Ectodermal cell (in vitro differentiated cells): ENCODE results near the gene ING3.
A peak's percentile ranks its signal among the peaks of the same experiment; 100 is the strongest.

Source experiments
- H3K27ac ChIP-seq: 2 replicates; pipeline ENCODE4 v1.7.0; 2013; ENCODE audit warnings: mild to moderate bottlenecking, low read depth, low read length; ENCODE audit not compliant: insufficient read depth, poor library complexity, severe bottlenecking
- H3K27me3 ChIP-seq: 2 replicates; pipeline ENCODE4 v1.7.0; 2013; ENCODE audit warnings: mild to moderate bottlenecking, low read length; ENCODE audit not compliant: insufficient read depth, control insufficient read depth, poor library complexity, severe bottlenecking
- H3K36me3 ChIP-seq: one replicate; pipeline ENCODE4 v1.7.0; 2013; ENCODE audit warnings: low read length; ENCODE audit not compliant: control insufficient read depth, insufficient read depth
- H3K4me1 ChIP-seq: one replicate; pipeline ENCODE4 v1.7.0; 2013; ENCODE audit warnings: low read length; ENCODE audit not compliant: control insufficient read depth, insufficient read depth
- H3K4me3 ChIP-seq: 2 replicates; pipeline ENCODE4 v1.7.0; 2013; ENCODE audit warnings: low read depth, low read length, control low read depth; ENCODE audit not compliant: insufficient read depth
- H3K9me3 ChIP-seq: 2 replicates; pipeline ENCODE4 v1.7.0; 2013; ENCODE audit warnings: mild to moderate bottlenecking, low read length, moderate library complexity; ENCODE audit not compliant: control insufficient read depth
- WGBS, 2 experiments: methylation state at CpG; one replicate each; pipeline ENCODE4 v1.1.7; 2013; ENCODE audit warnings: missing lambda C conversion rate in 2 of 2; 5-methylcytosine and 5-hydroxymethylcytosine counted together

ING3 gene

DNA sequence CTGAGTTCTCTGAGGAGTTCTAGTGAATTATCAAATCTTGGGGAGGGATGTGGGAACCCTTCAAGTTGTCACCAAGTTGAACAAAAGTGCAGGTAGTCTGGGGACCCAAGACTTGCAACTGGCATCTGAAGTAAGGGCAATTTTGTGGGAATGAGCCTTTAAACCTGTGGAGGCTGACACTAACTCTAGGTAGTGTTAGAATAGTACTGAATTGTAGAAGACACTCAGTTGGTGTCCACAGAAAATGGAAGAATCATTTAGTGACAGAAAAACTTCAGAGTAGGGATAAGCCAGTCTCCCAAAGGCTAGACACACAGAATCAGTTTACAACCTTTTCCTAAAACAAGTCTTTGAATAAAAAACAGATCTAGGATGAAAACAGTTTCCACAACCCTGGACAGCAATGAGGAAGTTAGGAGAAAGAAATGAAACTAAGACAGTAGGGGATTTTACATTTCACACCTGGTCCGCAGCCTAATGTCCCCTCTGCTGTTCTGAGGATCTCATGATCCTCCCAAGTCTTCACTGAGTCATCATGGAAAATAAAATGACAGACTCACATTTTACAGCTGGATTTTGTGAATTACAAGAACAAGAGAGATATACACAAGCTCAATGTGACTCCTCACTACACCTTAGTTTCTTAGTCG, 23.0 kb upstream of the ING3 start:
- Histone ChIP-seq H3K27ac (no peak overlapping the region), H3K36me3 (no peaks in the 10 kb centered on the region), H3K4me3 (no peak overlapping the region), H3K4me1 (no peaks in the 10 kb centered on the region), H3K9me3 (no peaks in the 10 kb centered on the region), H3K27me3 (no peaks in the 10 kb centered on the region)
- WGBS, 2 experiments, result 100% methylated on average over 1 to 2 of the region's 2 CpGs

- no peaks in the 10 kb centered on the region for H3K4me1 ChIP-seq
- H3K36me3 ChIP-seq, result no peaks in the 10 kb centered on the region
- 71% methylated on average over 1 of the region's 1 CpG; no CpG with 5 or more reads in 1 of the 2 experiments for WGBS, 2 experiments
- H3K27me3 ChIP-seq, result no peaks in the 10 kb centered on the region
- H3K27ac ChIP-seq, result no peak overlapping the region
- no peaks in the 10 kb centered on the region for H3K9me3 ChIP-seq
- H3K4me3 ChIP-seq, result no peak overlapping the region
Observed at GRCh38 chr7:120931243-120931642, 19.3 kb upstream of the ING3 start.

- Histone ChIP-seq H3K27me3 (no peaks in the 10 kb centered on the region), H3K9me3 (no peaks in the 10 kb centered on the region), H3K36me3 (no peaks in the 10 kb centered on the region), H3K4me3 (no peak overlapping the region), H3K4me1 (no peaks in the 10 kb centered on the region), H3K27ac (no peak overlapping the region)
- 93 to 96% methylated on average over 1 of the region's 1 CpG for WGBS, 2 experiments
Observed at GRCh38 chr7:120933475-120933874, 17.1 kb upstream of the ING3 start.

- Histone ChIP-seq H3K4me1 (no peaks in the 10 kb centered on the region), H3K4me3 (no peak overlapping the region), H3K27ac (no peak overlapping the region), H3K27me3 (no peaks in the 10 kb centered on the region), H3K9me3 (no peaks in the 10 kb centered on the region), H3K36me3 (no peaks in the 10 kb centered on the region)
- WGBS, 2 experiments, result no CpG with 5 or more reads among the region's 3 CpGs
Observed at GRCh38 chr7:120939345-120939744, 11.2 kb upstream of the ING3 start.

DNA sequence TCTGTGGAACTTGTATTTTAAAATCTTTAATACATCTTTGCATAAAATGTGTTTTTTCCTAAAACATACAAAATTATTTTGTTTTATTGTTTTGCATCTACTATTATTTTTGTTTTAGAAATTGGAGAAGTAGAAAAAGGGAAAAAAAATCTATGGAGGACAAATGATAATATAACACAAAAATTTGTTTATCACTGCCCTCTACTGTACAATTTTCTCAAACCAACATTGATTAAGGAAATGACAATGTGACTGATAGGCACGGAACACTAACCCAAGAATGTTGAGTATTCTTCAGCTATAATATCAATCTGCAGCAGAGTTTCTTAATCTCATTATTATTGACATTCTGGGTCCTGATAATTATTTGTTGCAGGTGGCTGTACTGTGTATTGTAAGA, 9.5 kb upstream of the ING3 start:
- no peak overlapping the region for H3K27ac ChIP-seq
- no peaks in the 10 kb centered on the region for H3K36me3 ChIP-seq
- H3K4me3 ChIP-seq, result no peak overlapping the region
- H3K4me1 ChIP-seq, result no peaks in the 10 kb centered on the region
- H3K9me3 ChIP-seq, result no peaks in the 10 kb centered on the region
- no peaks in the 10 kb centered on the region for H3K27me3 ChIP-seq
- 80% methylated on average over 1 of the region's 1 CpG; no CpG with 5 or more reads in 1 of the 2 experiments for WGBS, 2 experiments

DNA sequence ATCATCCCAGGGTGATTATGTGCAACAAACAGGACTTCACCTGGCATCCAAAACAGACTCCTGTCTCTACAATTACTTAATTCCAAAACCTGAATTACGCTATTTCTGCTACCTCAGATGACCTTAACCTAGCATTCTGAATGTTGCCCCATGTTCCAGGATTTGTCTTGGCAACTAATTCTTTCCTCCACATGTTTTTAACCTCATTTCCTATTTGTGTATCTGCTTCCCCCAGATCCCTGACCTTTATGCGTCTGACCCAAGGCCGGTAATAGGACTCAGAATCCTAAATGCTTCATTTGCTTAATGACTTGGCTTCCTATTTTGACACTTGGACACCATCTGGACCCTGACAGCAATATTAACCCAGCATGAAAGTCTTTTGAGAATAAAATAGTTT, 8.7 kb upstream of the ING3 start:
- 92 to 96% methylated on average over 3 of the region's 3 CpGs for WGBS, 2 experiments
- H3K36me3 ChIP-seq, result no peaks in the 10 kb centered on the region
- H3K4me1 ChIP-seq, result no peaks in the 10 kb centered on the region
- H3K9me3 ChIP-seq, result no peaks in the 10 kb centered on the region
- no peaks in the 10 kb centered on the region for H3K27me3 ChIP-seq
- H3K27ac ChIP-seq, result no peak overlapping the region
- H3K4me3 ChIP-seq, result no peak overlapping the region

DNA sequence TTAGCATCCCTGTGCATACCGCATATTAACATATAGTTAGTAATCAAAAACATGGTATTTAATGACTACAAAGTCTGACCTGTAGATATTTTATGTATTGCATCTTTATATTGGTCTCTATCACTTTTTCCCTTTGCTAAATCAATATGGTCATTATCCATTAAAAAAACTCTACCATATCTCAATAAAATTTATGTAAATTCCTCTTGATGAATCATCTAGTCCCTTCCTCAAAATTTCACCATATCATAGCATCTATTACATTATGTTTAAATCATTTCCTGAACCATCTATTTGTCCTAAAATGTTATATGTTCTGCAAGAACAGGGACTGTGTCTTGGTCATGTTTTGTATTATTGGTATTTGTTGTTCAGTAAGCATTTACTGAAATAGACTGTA, 7.7 kb upstream of the ING3 start:
- H3K36me3 ChIP-seq, result no peaks in the 10 kb centered on the region
- H3K27me3 ChIP-seq, result no peaks in the 10 kb centered on the region
- H3K27ac ChIP-seq, result no peak overlapping the region
- H3K4me3 ChIP-seq, result no peak overlapping the region
- no peaks in the 10 kb centered on the region for H3K9me3 ChIP-seq
- no peaks in the 10 kb centered on the region for H3K4me1 ChIP-seq
- 80% methylated on average over 1 of the region's 1 CpG; no CpG with 5 or more reads in 1 of the 2 experiments for WGBS, 2 experiments

GRCh38 chr7:120944826-120945562, 5.6 kb upstream of the ING3 start:
- no peak overlapping the region for H3K27ac ChIP-seq
- 92 to 94% methylated on average over 6 of the region's 6 CpGs for WGBS, 2 experiments
- H3K9me3 ChIP-seq, result no peaks in the 10 kb centered on the region
- no peak overlapping the region for H3K4me3 ChIP-seq
- H3K4me1 ChIP-seq, result no peaks in the 10 kb centered on the region
- no peaks in the 10 kb centered on the region for H3K27me3 ChIP-seq
- H3K36me3 ChIP-seq, result no peaks in the 10 kb centered on the region

DNA sequence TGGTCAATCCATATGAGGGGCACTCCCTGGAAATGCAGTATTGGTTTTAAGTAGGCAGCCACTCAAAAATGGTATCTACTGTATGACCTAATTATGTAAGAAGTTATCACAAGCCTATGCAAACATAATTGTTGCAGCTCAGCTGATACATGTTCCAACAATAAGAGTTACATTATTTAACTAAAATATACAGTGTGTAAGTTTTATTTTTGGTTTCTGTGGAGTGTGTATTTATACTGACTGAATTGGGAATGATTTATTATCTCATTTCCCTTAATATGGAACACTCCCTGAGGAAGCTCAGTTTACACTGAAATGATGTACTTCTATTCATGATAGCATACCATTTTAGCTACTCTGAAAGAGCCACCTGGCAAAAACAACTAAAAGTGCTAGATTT, 2.6 kb upstream of the ING3 start:
- H3K9me3 ChIP-seq, result no peaks in the 10 kb centered on the region
- H3K4me1 ChIP-seq, result peaks cover 3% of the 10 kb centered on the region
- no peaks in the 10 kb centered on the region for H3K27me3 ChIP-seq
- H3K36me3 ChIP-seq, result no peaks in the 10 kb centered on the region
- no peak overlapping the region for H3K4me3 ChIP-seq
- no peak overlapping the region for H3K27ac ChIP-seq

DNA sequence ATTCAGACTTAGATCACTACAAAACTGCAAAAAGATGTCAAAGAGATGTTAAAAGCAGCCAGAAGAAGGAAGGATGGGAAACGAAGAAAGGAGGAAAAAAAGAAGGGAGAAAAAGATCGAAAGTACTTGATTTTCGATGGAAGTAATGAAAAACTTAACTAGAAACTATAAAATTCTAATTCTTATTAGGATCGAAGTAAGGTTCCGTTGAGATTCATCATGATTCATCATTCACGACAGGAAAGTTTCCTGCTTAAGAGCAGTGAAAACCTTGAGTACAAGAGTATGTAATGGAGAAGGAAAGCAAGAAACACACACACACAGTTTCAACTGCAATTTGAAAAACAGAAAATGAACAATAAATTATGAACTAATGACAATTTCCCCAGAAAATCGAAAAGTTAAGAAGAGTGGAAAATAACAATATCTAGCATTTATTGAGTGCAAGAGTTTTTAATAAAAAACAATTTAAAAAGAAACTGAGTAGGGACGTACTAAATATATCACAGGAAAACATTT, 1.1 kb upstream of the ING3 start:
- peaks cover 8% of the 10 kb centered on the region for H3K36me3 ChIP-seq
- 85% methylated on average over 6 of the region's 8 CpGs; no CpG with 5 or more reads in 1 of the 2 experiments for WGBS, 2 experiments
- peaks cover 3% of the 10 kb centered on the region for H3K4me1 ChIP-seq
- no peak overlapping the region for H3K27ac ChIP-seq
- no peaks in the 10 kb centered on the region for H3K27me3 ChIP-seq
- H3K9me3 ChIP-seq, result no peaks in the 10 kb centered on the region
- peak overlapping the region; percentile 64 for H3K4me3 ChIP-seq
